Superior temporal gyrus (tissue), 1 donor: ENCODE measurements around the gene STPG3.

ENCODE experiments used
- DNase-seq: peaks from one replicate; pipeline ENCODE4 v3.0.0-alpha.2; 2016; ENCODE audit errors: extremely low spot score

STPG3 gene

GRCh38 chr9:137244486-137245449 lies 6.3 kb upstream of the STPG3 start:
- DNase-seq: no peak

GRCh38 chr9:137245450-137246421 lies 5.3 kb upstream of the STPG3 start:
- DNase-seq: no peak

- DNase-seq: no peak
These were observed 3.8 kb upstream of the STPG3 start for GRCh38 chr9:137247135-137247915.

- no peak for DNase-seq
These were observed 3.2 kb upstream of the STPG3 start for GRCh38 chr9:137247916-137248175.

- no peak for DNase-seq
These were observed 525 bp upstream of the STPG3 start for GRCh38 chr9:137250329-137251193.

- DNase-seq: no peak
These were observed 593 bp downstream of the STPG3 start for GRCh38 chr9:137251490-137252268.

- DNase-seq: no peak
These were observed 1.7 kb downstream of the STPG3 start for GRCh38 chr9:137252555-137253506.

- no peak for DNase-seq
These were observed 2.9 kb downstream of the STPG3 start for GRCh38 chr9:137253717-137254623.

- peak; percentile 88 for DNase-seq
These were observed 3.8 kb downstream of the STPG3 start, which contains the start of gene NELFB for GRCh38 chr9:137254624-137255447. Gene NELFB (plus strand): TSS chr9:137255327.

GRCh38 chr9:137255448-137256114 lies 4.5 kb downstream of the STPG3 start:
- DNase-seq: peak; percentile 7

- no peak for DNase-seq
These were observed 5.3 kb downstream of the STPG3 start for GRCh38 chr9:137256362-137256761.

- no peak for DNase-seq
These were observed 5.8 kb downstream of the STPG3 start for GRCh38 chr9:137256856-137257255.

- DNase-seq: peak; percentile 23
These were observed 11.3 kb downstream of the STPG3 start for GRCh38 chr9:137262173-137262908.

GRCh38 chr9:137262909-137263285 lies 11.8 kb downstream of the STPG3 start:
- no peak for DNase-seq

GRCh38 chr9:137263506-137263905 lies 12.4 kb downstream of the STPG3 start:
- DNase-seq: no peak

- no peak for DNase-seq
These were observed 13.0 kb downstream of the STPG3 start for GRCh38 chr9:137264067-137264466.
